Measurements from ENCODE around the gene ASCC1.

Gene ASCC1

DNA sequence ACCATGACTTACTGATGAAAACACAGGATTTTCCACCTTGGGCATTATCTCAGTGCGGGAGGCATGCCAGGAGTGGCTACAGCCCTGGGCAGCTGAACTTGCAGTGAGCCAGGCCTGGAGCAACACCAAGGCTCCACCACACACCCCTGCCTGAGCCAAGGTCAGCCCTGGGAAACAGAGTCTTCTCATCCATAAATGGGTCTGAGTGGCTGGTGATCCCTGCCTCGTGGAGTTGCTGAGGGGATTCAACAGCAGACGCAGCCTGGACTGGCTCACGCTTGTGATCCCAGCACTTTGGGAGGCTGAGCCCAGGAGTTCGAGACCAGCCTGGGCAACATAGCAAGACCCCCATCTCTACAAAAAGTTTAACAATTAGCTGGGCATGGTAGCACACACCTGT, 160.0 kb downstream of the ASCC1 start:
- in situ Hi-C loops (cut with HindIII; ENCODE audit: low sequenced_read_pairs), result no loop called here

DNA sequence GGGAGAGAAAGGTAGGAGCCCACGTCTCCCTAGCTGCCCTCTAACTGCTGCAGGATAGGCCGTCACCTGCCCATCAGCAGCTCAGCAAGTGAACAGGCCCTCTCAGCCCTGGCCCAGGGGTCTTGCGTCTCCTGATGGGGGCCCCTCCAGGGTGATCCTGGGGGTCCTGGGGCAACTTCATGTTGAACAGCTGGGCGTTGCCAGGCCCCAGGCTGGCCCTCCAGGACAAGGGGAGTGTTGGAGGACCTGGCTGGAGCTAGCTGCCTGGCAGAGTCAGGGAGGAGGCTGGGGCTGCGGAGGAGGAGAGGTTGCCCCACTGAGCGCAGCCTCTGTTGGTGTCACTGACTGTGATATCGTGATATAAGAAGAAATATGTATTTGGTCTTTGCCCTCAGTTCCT, 162.4 kb downstream of the ASCC1 start:
- in situ Hi-C loops (cut with HindIII; ENCODE audit: low sequenced_read_pairs), result no loop called here

DNA sequence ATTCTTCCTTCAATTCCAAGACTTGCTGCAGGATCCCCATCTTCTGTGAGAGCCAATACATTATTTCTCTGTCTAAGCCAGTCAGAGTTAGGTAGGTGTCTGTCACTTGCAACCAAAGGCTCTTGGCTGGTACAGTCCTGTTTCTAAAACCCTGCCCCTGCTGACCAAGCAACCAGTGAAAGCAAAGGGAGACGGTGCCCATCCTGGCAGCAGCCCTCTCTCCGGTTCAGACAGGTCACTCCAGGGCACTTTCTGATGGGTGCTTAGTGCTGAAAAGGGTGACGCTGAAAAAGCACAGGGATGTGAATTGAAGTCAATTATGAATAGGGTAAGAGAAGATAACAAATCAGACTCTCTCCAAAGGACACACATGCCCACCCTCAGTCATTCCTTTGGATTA, 165.2 kb downstream of the ASCC1 start:
- in situ Hi-C loops (cut with HindIII; ENCODE audit: low sequenced_read_pairs), result no loop called here

GRCh38 chr10:72049969-72050781, 165.9 kb downstream of the ASCC1 start:
- in situ Hi-C loops (cut with HindIII; ENCODE audit: low sequenced_read_pairs), result no loop called here

- in situ Hi-C loops (cut with HindIII; ENCODE audit: low sequenced_read_pairs), result no loop called here
Observed at GRCh38 chr10:72049472-72049871, 166.6 kb downstream of the ASCC1 start.

DNA sequence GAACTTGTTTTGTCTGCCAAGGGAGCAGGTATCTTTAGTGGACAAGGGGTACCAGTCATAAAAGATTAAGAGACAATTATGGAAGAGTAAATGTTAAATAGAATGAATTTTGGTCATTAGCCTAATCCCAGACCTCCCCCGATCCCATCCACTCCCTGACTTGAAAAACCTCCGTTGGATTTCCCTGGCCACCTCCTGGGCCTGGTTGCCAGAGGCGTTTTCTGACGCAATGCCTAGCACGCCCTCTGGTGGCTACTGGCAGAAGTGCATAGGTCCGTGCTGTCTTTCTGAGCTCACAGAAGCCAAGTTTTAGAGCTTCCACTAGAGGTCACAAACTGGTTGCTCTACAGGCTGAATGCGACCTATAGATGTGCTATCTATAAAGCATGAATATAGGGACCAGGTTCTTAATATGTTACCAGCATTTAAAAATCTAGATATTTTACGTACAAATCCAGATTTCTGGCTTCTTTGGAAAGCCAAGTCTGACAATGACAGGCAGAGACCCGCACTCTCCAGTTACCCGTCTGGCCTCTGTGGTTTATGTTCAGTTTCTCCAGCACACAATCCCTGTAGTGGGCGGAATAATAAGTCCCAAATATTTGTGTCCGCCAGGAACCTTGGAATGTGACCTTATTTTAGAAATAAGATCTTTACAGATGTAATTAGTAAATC, 167.5 kb downstream of the ASCC1 start:
- in situ Hi-C loops (cut with HindIII; ENCODE audit: low sequenced_read_pairs), result no loop called here

All from endothelial cell of hepatic sinusoid (primary cell).